GM21390 (cell line): ENCODE measurements around the gene KLHL7.
"Not testable (repeated sequence)": the region's sequence is repeated elsewhere in the genome, so short reads cannot be mapped to it uniquely, and the experiment has no call there.

Experiments
- ATAC-seq: cut with Tn5 transposase; IDR thresholded peaks from one replicate; pipeline ENCODE4 v1.9.1; 2021; ENCODE audit not compliant: unreplicated experiment

KLHL7 gene

GRCh38 chr7:23214423-23214822 is 108.8 kb downstream of the KLHL7 start:
- ATAC-seq: no peak

GRCh38 chr7:23214938-23215337 is 109.4 kb downstream of the KLHL7 start:
- ATAC-seq: no peak

GRCh38 chr7:23216021-23216420 is 110.4 kb downstream of the KLHL7 start:
- ATAC-seq: no peak

- ATAC-seq: no peak
Measured at GRCh38 chr7:23218196-23218595, 112.6 kb downstream of the KLHL7 start.

- ATAC-seq: no peak
Measured at GRCh38 chr7:23220690-23221305, 115.2 kb downstream of the KLHL7 start.

GRCh38 chr7:23222439-23223030 is 117.0 kb downstream of the KLHL7 start:
- no peak for ATAC-seq

- not testable (repeated sequence) for ATAC-seq
Measured at GRCh38 chr7:23224364-23224763, 118.8 kb downstream of the KLHL7 start.

GRCh38 chr7:23226844-23227450 is 121.4 kb downstream of the KLHL7 start:
- ATAC-seq: no peak
